Measurements from ENCODE around the gene OR2Y1. TPM values are rescaled to one million over a fixed set of nuclear protein-coding genes. Genes with fewer than 3 reads are reported as not detected.
"Not testable (repeated sequence)": the region's sequence is repeated elsewhere in the genome, so short reads cannot be mapped to it uniquely, and the experiment has no call there.

Gene OR2Y1
- polyA plus RNA-seq, 1 donor from 2014 or later: not detected

GRCh38 chr5:180703912-180704311, 35.9 kb downstream of the OR2Y1 start:
- H3K27me3 ChIP-seq (ENCODE audit: insufficient read depth, low read depth, low read length): no peaks in the 10 kb centered on the region
- H3K9me3 ChIP-seq (ENCODE audit: low read length): no peaks in the 10 kb centered on the region
- H3K79me2 ChIP-seq (replicated peaks; ENCODE audit: insufficient read depth, low read length): no peaks in the 10 kb centered on the region
- no peak overlapping the region for H3K9ac ChIP-seq (ENCODE audit: low read length)
- H4K20me1 ChIP-seq (ENCODE audit: insufficient read depth): no peaks in the 10 kb centered on the region
- H2AFZ ChIP-seq (ENCODE audit: low read depth, low read length): no peak overlapping the region
- H3K4me2 ChIP-seq (ENCODE audit: low read length): no peak overlapping the region
- H3K27ac ChIP-seq (ENCODE audit: low read length): no peak overlapping the region
- H3K4me3 ChIP-seq (ENCODE audit: low read length): no peak overlapping the region
- no peaks in the 10 kb centered on the region for H3K36me3 ChIP-seq (ENCODE audit: insufficient read depth, low read length)
- no peaks in the 10 kb centered on the region for H3F3A ChIP-seq (ENCODE audit: insufficient read depth, low read length, poor library complexity, severe bottlenecking)
- H3K9me2 ChIP-seq (ENCODE audit: insufficient read depth, low read length): no peaks in the 10 kb centered on the region
- TF ChIP-seq CTCF (IDR thresholded peaks at IDR 0.05; ENCODE audit: poor library complexity, severe bottlenecking) (no peak), MXI1 (conservative IDR thresholded peaks at IDR 0.05; ENCODE audit: poor library complexity, severe bottlenecking) (no peak)

DNA sequence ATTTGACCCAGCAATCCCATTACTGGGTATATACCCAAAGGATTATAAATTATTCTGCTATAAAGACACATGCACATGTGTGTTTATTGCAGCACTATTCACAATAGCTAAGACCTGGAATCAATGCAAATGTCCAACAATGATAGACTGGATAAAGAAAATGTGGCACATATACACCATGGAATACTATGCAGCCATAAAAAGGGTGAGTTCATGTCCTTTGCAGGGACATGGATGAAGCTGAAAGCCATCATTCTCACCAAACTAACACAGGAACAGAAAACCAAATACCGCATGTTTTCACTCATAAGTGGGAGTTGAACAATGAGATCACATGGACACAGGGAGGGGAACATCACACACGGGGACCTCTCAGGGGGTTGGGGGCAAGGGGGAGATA, 36.5 kb downstream of the OR2Y1 start:
- H3K79me2 ChIP-seq (replicated peaks; ENCODE audit: insufficient read depth, low read length); H3K9me3 ChIP-seq (ENCODE audit: low read length); H3K9ac ChIP-seq (ENCODE audit: low read length); H3K9me2 ChIP-seq (ENCODE audit: insufficient read depth, low read length); H3K4me3 ChIP-seq (ENCODE audit: low read length); H4K20me1 ChIP-seq (ENCODE audit: insufficient read depth); H3K27ac ChIP-seq (ENCODE audit: low read length); H3K27me3 ChIP-seq (ENCODE audit: insufficient read depth, low read depth, low read length); H3K4me2 ChIP-seq (ENCODE audit: low read length); H3K36me3 ChIP-seq (ENCODE audit: insufficient read depth, low read length); H3F3A ChIP-seq (ENCODE audit: insufficient read depth, low read length, poor library complexity, severe bottlenecking); H2AFZ ChIP-seq (ENCODE audit: low read depth, low read length): not testable (repeated sequence)

GRCh38 chr5:180700440-180700839, 39.4 kb downstream of the OR2Y1 start:
- H3K9ac ChIP-seq (ENCODE audit: low read length); H3K9me2 ChIP-seq (ENCODE audit: insufficient read depth, low read length); H3K36me3 ChIP-seq (ENCODE audit: insufficient read depth, low read length); H2AFZ ChIP-seq (ENCODE audit: low read depth, low read length); H3F3A ChIP-seq (ENCODE audit: insufficient read depth, low read length, poor library complexity, severe bottlenecking); H3K4me3 ChIP-seq (ENCODE audit: low read length); H3K27ac ChIP-seq (ENCODE audit: low read length); H4K20me1 ChIP-seq (ENCODE audit: insufficient read depth); H3K9me3 ChIP-seq (ENCODE audit: low read length); H3K4me2 ChIP-seq (ENCODE audit: low read length); H3K79me2 ChIP-seq (replicated peaks; ENCODE audit: insufficient read depth, low read length); H3K27me3 ChIP-seq (ENCODE audit: insufficient read depth, low read depth, low read length): not testable (repeated sequence)

DNA sequence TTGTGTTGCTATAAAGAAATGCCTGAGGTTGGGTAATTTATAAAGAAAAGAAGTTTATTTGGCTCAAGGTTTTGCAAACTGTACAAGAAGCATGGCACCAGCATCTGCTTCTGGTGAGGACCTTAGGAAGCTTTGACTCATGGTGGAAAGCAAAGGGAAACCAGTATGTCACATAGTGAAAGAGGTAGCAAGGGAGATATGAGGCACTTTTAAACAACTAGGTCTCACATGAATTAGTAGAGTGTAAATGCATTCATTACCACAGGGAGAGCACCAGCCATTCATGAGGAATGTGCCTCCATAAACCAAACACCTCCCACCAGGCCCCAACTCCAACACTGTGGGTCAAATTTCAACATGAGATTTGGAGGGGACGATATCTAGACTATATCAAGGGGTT, 40.8 kb downstream of the OR2Y1 start:
- Histone ChIP-seq H3K4me2 (ENCODE audit: low read length) (no peak overlapping the region), H4K20me1 (ENCODE audit: insufficient read depth) (no peaks in the 10 kb centered on the region), H3K36me3 (ENCODE audit: insufficient read depth, low read length) (no peaks in the 10 kb centered on the region), H3K9me3 (ENCODE audit: low read length) (peaks cover 4% of the 10 kb centered on the region), H3K9me2 (ENCODE audit: insufficient read depth, low read length) (no peaks in the 10 kb centered on the region), H3K27ac (ENCODE audit: low read length) (no peak overlapping the region), H2AFZ (ENCODE audit: low read depth, low read length) (no peak overlapping the region), H3K79me2 (replicated peaks; ENCODE audit: insufficient read depth, low read length) (no peaks in the 10 kb centered on the region), H3K4me3 (ENCODE audit: low read length) (no peak overlapping the region), H3F3A (ENCODE audit: insufficient read depth, low read length, poor library complexity, severe bottlenecking) (no peaks in the 10 kb centered on the region), H3K9ac (ENCODE audit: low read length) (no peak overlapping the region), H3K27me3 (ENCODE audit: insufficient read depth, low read depth, low read length) (no peaks in the 10 kb centered on the region)
- TF ChIP-seq TAF1 (IDR thresholded peaks at IDR 0.05; ENCODE audit: low read depth) (no peak), EZH2 (IDR thresholded peaks at IDR 0.05; ENCODE audit: borderline replicate concordance, insufficient read depth, low read length, poor library complexity, severe bottlenecking) (no peak), RAD21 (conservative IDR thresholded peaks at IDR 0.05) (no peak), MXI1 (conservative IDR thresholded peaks at IDR 0.05; ENCODE audit: poor library complexity, severe bottlenecking) (no peak)
- TF ChIP-seq, protein P1, sequence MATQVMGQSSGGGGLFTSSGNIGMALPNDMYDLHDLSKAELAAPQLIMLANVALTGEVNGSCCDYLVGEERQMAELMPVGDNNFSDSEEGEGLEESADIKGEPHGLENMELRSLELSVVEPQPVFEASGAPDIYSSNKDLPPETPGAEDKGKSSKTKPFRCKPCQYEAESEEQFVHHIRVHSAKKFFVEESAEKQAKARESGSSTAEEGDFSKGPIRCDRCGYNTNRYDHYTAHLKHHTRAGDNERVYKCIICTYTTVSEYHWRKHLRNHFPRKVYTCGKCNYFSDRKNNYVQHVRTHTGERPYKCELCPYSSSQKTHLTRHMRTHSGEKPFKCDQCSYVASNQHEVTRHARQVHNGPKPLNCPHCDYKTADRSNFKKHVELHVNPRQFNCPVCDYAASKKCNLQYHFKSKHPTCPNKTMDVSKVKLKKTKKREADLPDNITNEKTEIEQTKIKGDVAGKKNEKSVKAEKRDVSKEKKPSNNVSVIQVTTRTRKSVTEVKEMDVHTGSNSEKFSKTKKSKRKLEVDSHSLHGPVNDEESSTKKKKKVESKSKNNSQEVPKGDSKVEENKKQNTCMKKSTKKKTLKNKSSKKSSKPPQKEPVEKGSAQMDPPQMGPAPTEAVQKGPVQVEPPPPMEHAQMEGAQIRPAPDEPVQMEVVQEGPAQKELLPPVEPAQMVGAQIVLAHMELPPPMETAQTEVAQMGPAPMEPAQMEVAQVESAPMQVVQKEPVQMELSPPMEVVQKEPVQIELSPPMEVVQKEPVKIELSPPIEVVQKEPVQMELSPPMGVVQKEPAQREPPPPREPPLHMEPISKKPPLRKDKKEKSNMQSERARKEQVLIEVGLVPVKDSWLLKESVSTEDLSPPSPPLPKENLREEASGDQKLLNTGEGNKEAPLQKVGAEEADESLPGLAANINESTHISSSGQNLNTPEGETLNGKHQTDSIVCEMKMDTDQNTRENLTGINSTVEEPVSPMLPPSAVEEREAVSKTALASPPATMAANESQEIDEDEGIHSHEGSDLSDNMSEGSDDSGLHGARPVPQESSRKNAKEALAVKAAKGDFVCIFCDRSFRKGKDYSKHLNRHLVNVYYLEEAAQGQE (IDR thresholded peaks at IDR 0.05; ENCODE audit: borderline replicate concordance): no peak

Data from neural cell (in vitro differentiated cells).